HEK293T (cell line): Measurements from ENCODE around the gene BAIAP2.

Experiments used
- CTCF ChIA-PET: fragments of 350-600 bp; formaldehyde crosslinking; extraction: SDS; loops from one replicate; lab custom pipeline; 2021; ENCODE audit warnings: antibody characterized with exemption, inconsistent platforms; lab: Yijun Ruan, JAX
- POLR2A ChIA-PET: fragments of 350-600 bp; formaldehyde crosslinking; extraction: SDS; loops from one replicate; lab custom pipeline; 2020; ENCODE audit warnings: antibody characterized with exemption, inconsistent platforms; lab: Yijun Ruan, JAX
- DNase-seq: peaks from one replicate; pipeline ENCODE4 v3.0.0; 2012; ENCODE audit warnings: mixed read lengths; ENCODE audit errors: extremely low spot score
- ARNT ChIP-seq: fragments of 450-650 bp; IDR thresholded peaks from 2 replicates; pipeline ENCODE4 v1.6.1; 2017; ENCODE audit warnings: mild to moderate bottlenecking
- BHLHE40 ChIP-seq: fragments of 450-650 bp; IDR thresholded peaks from 2 replicates; pipeline ENCODE4 v1.6.1; 2016; ENCODE audit warnings: mild to moderate bottlenecking, moderate library complexity, borderline replicate concordance
- CTBP1 ChIP-seq: fragments of 450-650 bp; IDR thresholded peaks from 2 replicates; pipeline ENCODE4 v1.6.1; 2016; ENCODE audit warnings: borderline replicate concordance
- ELF4 ChIP-seq: fragments of 450-650 bp; IDR thresholded peaks from 2 replicates; pipeline ENCODE4 v1.6.1; 2017; ENCODE audit warnings: antibody characterized with exemption
- FOXA1 ChIP-seq: fragments of 450-650 bp; IDR thresholded peaks from 2 replicates; pipeline ENCODE4 v1.6.1; 2016; ENCODE audit warnings: mild to moderate bottlenecking
- FOXK2 ChIP-seq: fragments of 450-650 bp; IDR thresholded peaks from 2 replicates; pipeline ENCODE4 v1.6.1; 2016; ENCODE audit warnings: mild to moderate bottlenecking
- FOXM1 ChIP-seq: fragments of 450-650 bp; IDR thresholded peaks from 2 replicates; pipeline ENCODE4 v1.6.1; 2017; ENCODE audit warnings: mild to moderate bottlenecking, borderline replicate concordance
- HDGF ChIP-seq: fragments of 450-650 bp; IDR thresholded peaks from 2 replicates; pipeline ENCODE4 v1.6.1; 2017; ENCODE audit warnings: antibody characterized with exemption, borderline replicate concordance
- L3MBTL2 ChIP-seq: fragments of 450-650 bp; conservative IDR thresholded peaks from 2 replicates; pipeline ENCODE4 v1.6.1; 2016; ENCODE audit warnings: mild to moderate bottlenecking
- LEF1 ChIP-seq: fragments of 450-650 bp; IDR thresholded peaks from 2 replicates; pipeline ENCODE4 v1.6.1; 2017; ENCODE audit warnings: mild to moderate bottlenecking, borderline replicate concordance
- NFRKB ChIP-seq: fragments of 450-650 bp; IDR thresholded peaks from 2 replicates; pipeline ENCODE4 v1.6.1; 2016; ENCODE audit warnings: mild to moderate bottlenecking, moderate library complexity
- PKNOX1 ChIP-seq: fragments of 450-650 bp; IDR thresholded peaks from 2 replicates; pipeline ENCODE4 v1.6.1; 2016
- SP1 ChIP-seq: fragments of 450-650 bp; IDR thresholded peaks from 2 replicates; pipeline ENCODE4 v1.6.1; 2017
- SUZ12 ChIP-seq: fragments of 450-650 bp; IDR thresholded peaks from 2 replicates; pipeline ENCODE4 v1.6.1; 2016; ENCODE audit warnings: mild to moderate bottlenecking
- TARDBP ChIP-seq: fragments of 450-650 bp; IDR thresholded peaks from 2 replicates; pipeline ENCODE4 v1.6.1; 2016
- ZNF384 ChIP-seq: fragments of 450-650 bp; IDR thresholded peaks from 2 replicates; pipeline ENCODE4 v1.6.1; 2016

BAIAP2 gene

GRCh38 chr17:81037026-81037797 lies 2.3 kb downstream of the BAIAP2 start:
- TF ChIP-seq NFRKB: no peak
- no peak for TF ChIP-seq SUZ12
- no peak for TF ChIP-seq SP1
- TF ChIP-seq FOXA1: no peak
- no peak for TF ChIP-seq TARDBP
- no peak for TF ChIP-seq FOXK2
- no peak for TF ChIP-seq ARNT
- TF ChIP-seq BHLHE40: no peak
- TF ChIP-seq L3MBTL2: no peak
- no peak for TF ChIP-seq CTBP1
- TF ChIP-seq PKNOX1: no peak
- TF ChIP-seq HDGF: no peak
- no peak for TF ChIP-seq FOXM1
- no peak for TF ChIP-seq LEF1
- TF ChIP-seq ELF4: no peak
- no peak for TF ChIP-seq ZNF384
- DNase-seq: no peak
- POLR2A ChIA-PET: no interaction called here
- CTCF ChIA-PET: interaction anchor here (0.6 to 1.0 kb wide), 3 partner anchors 14 to 44 kb away, joined by 3 read pairs; no protein-coding TSS in a partner anchor

GRCh38 chr17:81037798-81038733 lies 3.1 kb downstream of the BAIAP2 start:
- ChIA-PET POLR2A (no interaction called here), CTCF (interaction anchor here (1.0 kb wide), 2 partner anchors 15 kb away, joined by 3 read pairs; no protein-coding TSS in a partner anchor)
- no peak for DNase-seq
- TF ChIP-seq SUZ12 (no peak), ELF4 (no peak), FOXM1 (no peak), FOXK2 (no peak), CTBP1 (no peak), ZNF384 (no peak), PKNOX1 (no peak), BHLHE40 (no peak)

GRCh38 chr17:81039096-81039495 lies 4.1 kb downstream of the BAIAP2 start:
- ChIA-PET POLR2A (no interaction called here), CTCF (no interaction called here)
- no peak for DNase-seq
- TF ChIP-seq ELF4 (no peak), FOXA1 (no peak), HDGF (no peak), SP1 (no peak), TARDBP (no peak), FOXK2 (no peak)

GRCh38 chr17:81039854-81040758 lies 5.2 kb downstream of the BAIAP2 start:
- CTCF ChIA-PET: interaction anchor here (0.6 to 2.1 kb wide), 4 partner anchors 16 to 401 kb away, joined by 3 to 8 read pairs (median 4); no protein-coding TSS in a partner anchor
- TF ChIP-seq L3MBTL2: no peak
- no peak for TF ChIP-seq SUZ12
- no peak for TF ChIP-seq TARDBP
- no peak for TF ChIP-seq FOXK2
- POLR2A ChIA-PET: interaction anchor here (0.8 kb wide), 1 partner anchor 68 kb away, joined by 3 read pairs; no protein-coding TSS in a partner anchor
- DNase-seq: no peak

- DNase-seq: peak; percentile 65
- no peak for TF ChIP-seq FOXK2
- TF ChIP-seq FOXM1: 0 out of 2 replicates have a peak, but pooled peaks have one; percentile 51
- POLR2A ChIA-PET: no interaction called here
- CTCF ChIA-PET: interaction anchor here (0.6 to 2.1 kb wide), 3 partner anchors 17 to 76 kb away, joined by 3 to 8 read pairs (median 5); no protein-coding TSS in a partner anchor
Measured at GRCh38 chr17:81040791-81041337, 5.9 kb downstream of the BAIAP2 start.

GRCh38 chr17:81042606-81043005 lies 7.7 kb downstream of the BAIAP2 start:
- ChIA-PET POLR2A (interaction anchor here (1.0 kb wide), 1 partner anchor 9 kb away, joined by 3 read pairs; no protein-coding TSS in a partner anchor), CTCF (no interaction called here)
- DNase-seq: no peak
- no peak for TF ChIP-seq FOXM1
